Peyer's patch (tissue), 4 donors: Measurements from ENCODE around the gene GSC2.

Experiments
- POLR2A ChIP-seq, 2 donors: fragments of 450-650 bp; IDR thresholded peaks; one replicate each; pipeline ENCODE4 v1.5.1; 2017; ENCODE audit warnings: antibody characterized with exemption in 2 of 2, mild to moderate bottlenecking in 2 of 2, moderate library complexity in 2 of 2
- TF ChIP-seq, protein P1 (sequence below), 6 experiments: fragments of 450-650 bp in 4 of 6; fragments of 200-600 bp in 2 of 6; sonication (generic) in 1 of 6; IDR thresholded peaks; one replicate each; pipeline ENCODE4 v1.5.1; 2017 to 2019; ENCODE audit warnings: antibody characterized with exemption in 6 of 6, mild to moderate bottlenecking in 3 of 6, moderate library complexity in 1 of 6

DNA sequence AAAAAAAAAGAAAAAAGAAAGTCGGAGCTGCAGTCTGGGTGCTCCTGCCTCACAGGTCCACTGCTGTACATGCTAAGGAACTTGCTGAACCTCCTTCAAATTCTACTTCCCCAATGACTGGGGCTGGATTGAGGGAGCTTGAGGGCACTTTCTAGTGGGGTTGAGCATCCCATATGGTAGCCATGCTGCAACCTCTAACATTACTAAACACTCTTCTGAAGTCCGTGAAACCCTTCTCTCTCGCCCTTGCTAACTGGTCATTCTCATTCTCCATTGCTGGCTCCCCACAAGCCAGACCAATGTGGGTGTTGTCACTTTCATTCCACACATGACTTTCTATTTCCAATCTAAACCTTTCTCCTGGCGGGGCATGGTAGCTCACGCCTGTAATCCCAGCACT is 6.9 kb downstream of the GSC2 start:
- TF ChIP-seq, protein P1, sequence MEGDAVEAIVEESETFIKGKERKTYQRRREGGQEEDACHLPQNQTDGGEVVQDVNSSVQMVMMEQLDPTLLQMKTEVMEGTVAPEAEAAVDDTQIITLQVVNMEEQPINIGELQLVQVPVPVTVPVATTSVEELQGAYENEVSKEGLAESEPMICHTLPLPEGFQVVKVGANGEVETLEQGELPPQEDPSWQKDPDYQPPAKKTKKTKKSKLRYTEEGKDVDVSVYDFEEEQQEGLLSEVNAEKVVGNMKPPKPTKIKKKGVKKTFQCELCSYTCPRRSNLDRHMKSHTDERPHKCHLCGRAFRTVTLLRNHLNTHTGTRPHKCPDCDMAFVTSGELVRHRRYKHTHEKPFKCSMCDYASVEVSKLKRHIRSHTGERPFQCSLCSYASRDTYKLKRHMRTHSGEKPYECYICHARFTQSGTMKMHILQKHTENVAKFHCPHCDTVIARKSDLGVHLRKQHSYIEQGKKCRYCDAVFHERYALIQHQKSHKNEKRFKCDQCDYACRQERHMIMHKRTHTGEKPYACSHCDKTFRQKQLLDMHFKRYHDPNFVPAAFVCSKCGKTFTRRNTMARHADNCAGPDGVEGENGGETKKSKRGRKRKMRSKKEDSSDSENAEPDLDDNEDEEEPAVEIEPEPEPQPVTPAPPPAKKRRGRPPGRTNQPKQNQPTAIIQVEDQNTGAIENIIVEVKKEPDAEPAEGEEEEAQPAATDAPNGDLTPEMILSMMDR (IDR thresholded peaks at IDR 0.05), result no peak
- no peak for TF ChIP-seq POLR2A (IDR thresholded peaks at IDR 0.05)
